Fibroblast of upper back skin (primary cell): ENCODE measurements around the gene CEP120.
"Not testable (repeated sequence)": the region's sequence is repeated elsewhere in the genome, so short reads cannot be mapped to it uniquely, and the experiment has no call there.

Experiments
- DNase-seq: peaks from one replicate; pipeline ENCODE4 v3.0.0-alpha.2; 2013

Gene CEP120

GRCh38 chr5:123438244-123438643 lies 15.0 kb upstream of the CEP120 start:
- no peak for DNase-seq

- no peak for DNase-seq
Measured at GRCh38 chr5:123436201-123436600, 13.0 kb upstream of the CEP120 start.

GRCh38 chr5:123434796-123435195 lies 11.6 kb upstream of the CEP120 start:
- DNase-seq = no peak

GRCh38 chr5:123433596-123433995 lies 10.4 kb upstream of the CEP120 start:
- DNase-seq = no peak

- not testable (repeated sequence) for DNase-seq
Measured at GRCh38 chr5:123430441-123430840, 7.2 kb upstream of the CEP120 start.

- peak; percentile 95 for DNase-seq
Measured at GRCh38 chr5:123429993-123430392, 6.8 kb upstream of the CEP120 start.

- DNase-seq = peak; percentile 18
Measured at GRCh38 chr5:123429221-123429954, 6.2 kb upstream of the CEP120 start.

- DNase-seq = no peak
Measured at GRCh38 chr5:123428521-123429220, 5.5 kb upstream of the CEP120 start.

- DNase-seq = no peak
Measured at GRCh38 chr5:123427281-123427680, 4.1 kb upstream of the CEP120 start.

GRCh38 chr5:123425431-123425830 lies 2.2 kb upstream of the CEP120 start:
- no peak for DNase-seq

- peak; percentile 14 for DNase-seq
Measured at GRCh38 chr5:123422433-123423277, 548 bp downstream of the CEP120 start.

GRCh38 chr5:123421773-123422172 lies 1.4 kb downstream of the CEP120 start:
- DNase-seq = no peak

- DNase-seq = no peak
Measured at GRCh38 chr5:123414974-123415373, 8.2 kb downstream of the CEP120 start.

- DNase-seq = no peak
Measured at GRCh38 chr5:123412206-123412605, 11.0 kb downstream of the CEP120 start.

- DNase-seq = not testable (repeated sequence)
Measured at GRCh38 chr5:123401999-123402398, 21.2 kb downstream of the CEP120 start.

- no peak for DNase-seq
Measured at GRCh38 chr5:123401320-123401719, 21.9 kb downstream of the CEP120 start.

GRCh38 chr5:123400870-123401291 lies 22.3 kb downstream of the CEP120 start:
- DNase-seq = not testable (repeated sequence)

GRCh38 chr5:123398058-123398733 lies 25.0 kb downstream of the CEP120 start:
- DNase-seq = no peak

GRCh38 chr5:123397538-123397937 lies 25.7 kb downstream of the CEP120 start:
- DNase-seq = no peak

- DNase-seq = no peak
Measured at GRCh38 chr5:123391009-123391408, 32.2 kb downstream of the CEP120 start.

- no peak for DNase-seq
Measured at GRCh38 chr5:123389794-123390193, 33.4 kb downstream of the CEP120 start.

- no peak for DNase-seq
Measured at GRCh38 chr5:123387313-123387712, 35.9 kb downstream of the CEP120 start.

GRCh38 chr5:123382252-123382651 lies 41.0 kb downstream of the CEP120 start:
- DNase-seq = no peak
